ENCODE measurements around the gene SAMD13.

SAMD13 gene, protein sequence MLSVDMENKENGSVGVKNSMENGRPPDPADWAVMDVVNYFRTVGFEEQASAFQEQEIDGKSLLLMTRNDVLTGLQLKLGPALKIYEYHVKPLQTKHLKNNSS

GRCh38 chr1:84301004-84301784 is at the start of gene SAMD13:
TSS of gene SAMD13 (plus strand) at chr1:84301708. CDS start at chr1:84303235, 1,527 bp downstream.
- DNase-seq (ENCODE audit: low read depth, low spot score) = no peak

DNA sequence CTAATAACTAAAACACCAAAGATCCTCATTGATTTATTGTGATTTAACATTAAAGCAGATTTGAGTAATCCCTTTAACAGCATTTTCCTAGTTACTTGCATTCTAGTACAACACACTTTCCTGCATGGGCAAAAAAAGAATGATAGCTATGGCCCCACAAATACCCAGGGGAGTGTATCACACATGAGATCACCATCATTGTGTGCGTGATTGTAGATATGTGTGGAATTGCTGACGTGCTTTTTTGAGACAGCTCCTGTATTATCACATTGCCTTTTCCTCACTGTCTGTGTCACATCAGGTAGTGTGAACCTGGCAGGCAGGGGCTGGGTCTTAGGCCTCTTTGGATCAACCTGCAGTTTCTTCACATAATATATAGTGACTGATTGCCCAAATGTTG is 48.5 kb upstream of the SAMD13 start:
- DNase-seq (ENCODE audit: low read depth, low spot score) = no peak

- no peak for DNase-seq (ENCODE audit: low read depth, low spot score)
Measured at GRCh38 chr1:84253891-84254290, 47.6 kb upstream of the SAMD13 start.

- DNase-seq (ENCODE audit: low read depth, low spot score) = no peak
Measured at GRCh38 chr1:84254703-84255238, 46.7 kb upstream of the SAMD13 start.

GRCh38 chr1:84255582-84255981 is 45.9 kb upstream of the SAMD13 start:
- no peak for DNase-seq (ENCODE audit: low read depth, low spot score)

DNA sequence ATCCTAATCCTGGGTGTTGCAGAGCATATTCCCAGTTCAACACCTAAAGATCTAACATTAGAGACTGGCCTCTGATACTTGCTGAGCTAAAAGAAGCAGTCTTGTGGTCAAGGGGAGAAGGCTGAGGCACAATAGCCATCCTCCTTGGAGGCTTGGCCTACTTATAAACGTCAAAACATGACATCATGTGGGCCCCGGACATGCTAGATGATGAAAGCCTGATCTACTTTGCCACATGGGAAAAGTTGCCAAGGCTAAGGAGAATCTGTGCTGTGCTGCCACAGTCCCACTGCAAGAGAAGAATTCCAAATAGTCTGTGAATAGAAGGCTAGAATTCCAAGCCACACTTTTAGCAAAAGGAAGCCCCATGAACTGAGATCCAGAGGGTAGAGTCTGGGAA is 43.9 kb upstream of the SAMD13 start:
- no peak for DNase-seq (ENCODE audit: low read depth, low spot score)

- no peak for DNase-seq (ENCODE audit: low read depth, low spot score)
Measured at GRCh38 chr1:84259376-84259775, 42.1 kb upstream of the SAMD13 start.

DNA sequence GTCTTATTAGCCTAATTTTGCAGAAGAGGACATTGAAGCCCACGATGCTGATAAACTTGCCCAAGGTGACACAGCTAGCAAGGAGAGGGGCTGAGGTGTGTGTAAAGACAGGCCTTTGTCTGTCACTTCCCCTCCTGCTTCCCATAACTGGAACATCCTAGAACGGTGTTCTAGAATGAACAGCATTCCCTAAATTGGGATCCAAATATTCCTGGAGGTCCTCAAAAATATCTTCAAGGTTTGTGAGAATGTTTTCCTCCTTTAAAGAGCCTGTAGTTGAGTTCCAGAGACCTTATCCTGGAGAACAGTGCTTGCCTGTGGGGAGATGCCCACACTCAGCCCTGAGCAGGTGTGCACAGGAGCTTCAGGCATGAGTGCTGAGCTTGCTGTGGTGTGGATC is 41.5 kb upstream of the SAMD13 start:
- DNase-seq (ENCODE audit: low read depth, low spot score) = no peak

GRCh38 chr1:84260852-84261518 is 40.5 kb upstream of the SAMD13 start:
- DNase-seq (ENCODE audit: low read depth, low spot score) = no peak

DNA sequence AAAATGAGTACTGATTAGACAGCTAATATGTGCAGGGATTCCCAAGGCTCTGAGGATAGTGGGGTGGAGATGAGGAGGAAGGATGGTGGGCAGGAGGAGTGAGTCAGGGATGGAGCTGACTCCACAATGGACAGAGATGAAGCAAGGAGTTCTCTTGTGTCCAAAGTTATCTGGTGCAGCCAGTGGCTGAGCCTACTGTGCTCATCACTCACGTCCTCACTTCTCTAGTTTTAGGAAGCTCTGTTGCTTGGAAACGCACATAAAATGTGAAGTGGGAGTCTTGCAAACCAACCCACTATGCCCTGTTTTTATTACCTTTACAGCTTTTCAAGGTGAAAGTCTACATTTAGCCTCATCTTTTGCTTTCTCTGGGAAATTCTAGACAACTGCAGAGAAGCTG is 36.5 kb upstream of the SAMD13 start:
- DNase-seq (ENCODE audit: low read depth, low spot score) = no peak

GRCh38 chr1:84265867-84266266 is 35.6 kb upstream of the SAMD13 start:
- DNase-seq (ENCODE audit: low read depth, low spot score) = no peak

GRCh38 chr1:84266748-84267147 is 34.8 kb upstream of the SAMD13 start:
- no peak for DNase-seq (ENCODE audit: low read depth, low spot score)

- DNase-seq (ENCODE audit: low read depth, low spot score) = no peak
Measured at GRCh38 chr1:84267476-84267875, 34.0 kb upstream of the SAMD13 start.

GRCh38 chr1:84268346-84268745 is 33.2 kb upstream of the SAMD13 start:
- no peak for DNase-seq (ENCODE audit: low read depth, low spot score)

DNA sequence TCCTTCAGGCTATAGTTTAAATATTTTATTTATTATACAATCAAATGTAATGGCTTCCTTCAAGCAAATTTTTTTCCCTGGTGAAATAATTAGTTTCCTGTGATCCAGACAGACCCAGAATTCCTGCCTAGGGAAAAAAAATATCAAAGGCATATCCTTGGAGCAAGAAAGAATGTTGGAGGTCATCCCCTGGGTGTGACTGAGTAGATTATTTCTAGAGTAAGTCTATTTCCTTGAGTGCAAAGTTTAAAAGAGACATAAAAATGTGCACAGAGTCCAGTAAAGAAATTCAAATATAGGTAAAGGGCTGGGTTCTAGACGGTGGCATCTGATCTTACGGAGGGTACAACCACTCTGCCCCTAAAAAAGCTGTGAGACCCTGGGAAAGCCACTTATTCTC is 32.2 kb upstream of the SAMD13 start:
- DNase-seq (ENCODE audit: low read depth, low spot score) = no peak

DNA sequence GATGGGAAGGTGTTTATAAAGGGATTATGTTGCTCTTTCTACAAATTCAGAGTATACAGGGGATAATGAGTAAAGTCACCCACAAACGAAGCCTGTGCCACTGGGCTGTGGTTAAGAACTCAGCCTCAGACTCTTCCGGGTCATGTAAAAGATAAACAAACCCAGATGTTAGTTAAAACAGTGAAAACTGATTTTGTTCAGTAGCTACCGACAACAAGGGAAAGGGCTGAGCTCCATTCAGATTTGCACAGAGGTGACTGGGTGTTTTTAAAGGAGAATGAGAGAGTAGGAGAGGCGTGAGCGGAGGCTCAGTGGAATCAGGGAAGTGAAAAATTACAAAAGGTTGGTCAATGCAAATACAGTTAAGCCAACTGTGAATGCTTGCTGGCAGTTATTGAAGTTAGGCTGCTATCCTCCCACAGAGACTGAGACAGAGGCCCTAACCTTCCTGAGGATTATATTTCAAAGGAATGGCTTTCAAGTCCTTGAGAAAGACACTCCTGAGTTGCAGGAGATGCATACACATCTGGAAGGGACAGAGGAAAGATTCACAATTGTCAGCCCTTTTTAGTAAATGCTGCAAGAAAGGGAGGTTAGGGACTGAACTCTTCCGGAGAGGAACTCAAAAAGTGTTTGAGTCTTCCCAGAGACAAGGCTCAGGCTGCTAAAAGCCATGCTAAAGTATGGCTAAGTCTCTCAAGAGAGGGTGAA is 29.9 kb upstream of the SAMD13 start:
- no peak for DNase-seq (ENCODE audit: low read depth, low spot score)

DNA sequence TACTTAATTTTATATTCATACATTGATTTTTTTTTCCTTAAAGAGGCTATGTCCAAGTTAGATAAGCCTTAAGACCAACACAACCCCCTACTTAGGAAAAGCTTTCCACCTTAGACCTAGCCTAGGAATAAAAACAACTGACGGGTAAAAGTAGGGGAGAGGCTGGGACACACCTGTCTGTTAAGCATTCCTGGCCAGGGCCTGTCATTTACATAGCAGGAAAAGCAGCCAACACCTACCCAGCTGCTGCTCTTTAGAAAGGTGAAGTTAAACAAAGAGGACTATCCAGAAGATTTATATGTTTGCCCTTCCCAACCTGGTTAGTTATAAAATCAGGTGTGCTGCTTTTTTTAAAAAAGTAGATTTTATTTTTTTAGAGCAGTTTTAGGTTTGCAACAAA is 29.1 kb upstream of the SAMD13 start:
- no peak for DNase-seq (ENCODE audit: low read depth, low spot score)

DNA sequence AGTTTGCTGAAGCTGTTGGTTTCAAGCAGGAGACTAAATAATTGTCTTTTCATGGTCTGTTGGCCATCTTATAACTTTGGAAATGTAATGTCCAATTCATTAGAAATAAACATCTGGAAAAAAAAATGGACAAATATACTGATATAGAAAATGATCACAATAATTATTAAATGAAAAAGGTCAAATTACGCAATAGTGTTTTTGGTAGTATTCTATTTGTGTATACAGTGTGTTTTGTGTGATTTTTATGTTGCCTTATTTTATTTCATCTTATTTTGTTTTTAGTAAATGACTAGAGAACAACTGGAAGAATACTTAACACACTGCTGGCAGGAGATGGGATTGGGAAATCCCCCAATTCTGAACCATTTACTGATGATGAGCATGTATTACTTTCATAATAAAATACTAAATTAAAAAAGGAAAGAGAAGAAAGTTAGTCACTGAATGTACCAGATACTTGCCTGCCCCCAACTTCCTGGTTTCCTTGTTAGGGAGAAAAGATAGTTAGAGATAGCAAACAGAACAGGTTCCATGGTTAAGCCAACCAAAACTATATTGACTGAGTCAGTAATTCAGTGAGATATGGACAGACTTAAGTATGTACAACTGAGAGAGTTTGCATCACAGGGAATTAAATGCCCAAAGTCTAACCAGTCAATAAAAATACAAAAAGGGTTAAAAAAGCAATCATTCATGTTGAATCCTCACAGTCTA is 24.0 kb upstream of the SAMD13 start:
- DNase-seq (ENCODE audit: low read depth, low spot score) = no peak

DNA sequence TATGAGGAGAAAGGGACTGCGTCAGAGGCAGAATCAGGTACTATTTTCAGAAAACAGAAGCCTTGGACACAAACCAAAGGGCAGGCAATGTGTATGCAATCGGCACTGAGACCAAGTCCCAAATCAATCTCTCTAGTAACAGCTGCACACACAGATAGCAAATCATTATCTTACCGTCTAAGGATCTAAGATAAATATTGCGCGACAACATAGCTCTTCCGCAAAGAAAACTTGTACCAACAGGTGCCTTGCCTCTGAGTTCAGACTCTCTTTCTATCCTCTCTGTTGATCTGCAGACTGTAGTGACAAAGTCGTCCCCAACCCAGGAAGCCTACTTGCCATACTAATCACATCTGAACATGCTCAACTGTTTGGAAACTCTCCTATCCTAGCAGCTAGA is 22.6 kb upstream of the SAMD13 start:
- no peak for DNase-seq (ENCODE audit: low read depth, low spot score)

- no peak for DNase-seq (ENCODE audit: low read depth, low spot score)
Measured at GRCh38 chr1:84280912-84281311, 20.6 kb upstream of the SAMD13 start.

GRCh38 chr1:84282780-84283333 is 18.7 kb upstream of the SAMD13 start:
- no peak for DNase-seq (ENCODE audit: low read depth, low spot score)
